HEK293 (cell line): ENCODE results near the gene ZNHIT1.

ENCODE experiments used
- CTCF ChIP-seq: fragments of 450-650 bp; formaldehyde crosslinking; IDR thresholded peaks from 2 replicates; pipeline ENCODE4 v1.5.1; 2016; ENCODE audit warnings: missing biosample characterization, missing genetic modification characterization
- ELK4 ChIP-seq: IDR thresholded peaks from 2 replicates; pipeline ENCODE4 v1.6.1; 2011; ENCODE audit warnings: mild to moderate bottlenecking, low read depth, low read length, borderline replicate concordance
- GLIS2 ChIP-seq: fragments of 450-650 bp; formaldehyde crosslinking; IDR thresholded peaks from 2 replicates; pipeline ENCODE4 v1.5.1; 2016; ENCODE audit warnings: missing biosample characterization, missing genetic modification characterization
- REST ChIP-seq: fragments of 450-650 bp; formaldehyde crosslinking; IDR thresholded peaks from 2 replicates; pipeline ENCODE4 v1.5.1; 2016; ENCODE audit warnings: missing biosample characterization, missing genetic modification characterization
- ZFP69B ChIP-seq: fragments of 450-650 bp; formaldehyde crosslinking; IDR thresholded peaks from 2 replicates; pipeline ENCODE4 v1.5.1; 2016; ENCODE audit warnings: missing biosample characterization, missing genetic modification characterization
- ZNF10 ChIP-seq: fragments of 450-650 bp; formaldehyde crosslinking; IDR thresholded peaks from 2 replicates; pipeline ENCODE4 v1.5.1; 2017; ENCODE audit warnings: missing biosample characterization, missing genetic modification characterization
- ZNF202 ChIP-seq: fragments of 450-650 bp; formaldehyde crosslinking; IDR thresholded peaks from 2 replicates; pipeline ENCODE4 v1.5.1; 2016; ENCODE audit warnings: missing biosample characterization, missing genetic modification characterization, borderline replicate concordance
- ZNF350 ChIP-seq: fragments of 450-650 bp; formaldehyde crosslinking; IDR thresholded peaks from 2 replicates; pipeline ENCODE4 v1.5.0; 2017; ENCODE audit warnings: missing biosample characterization, mild to moderate bottlenecking, missing genetic modification characterization
- ZNF530 ChIP-seq: fragments of 450-650 bp; formaldehyde crosslinking; IDR thresholded peaks from 2 replicates; pipeline ENCODE4 v1.5.1; 2016; ENCODE audit warnings: low read depth, missing biosample characterization, missing genetic modification characterization
- ZNF600 ChIP-seq: fragments of 450-650 bp; formaldehyde crosslinking; IDR thresholded peaks from 2 replicates; pipeline ENCODE4 v1.5.1; 2016; ENCODE audit warnings: missing biosample characterization, missing genetic modification characterization
- ZNF677 ChIP-seq: fragments of 450-650 bp; IDR thresholded peaks from 2 replicates; pipeline ENCODE4 v1.5.0; 2018; ENCODE audit warnings: missing biosample characterization, mild to moderate bottlenecking, missing genetic modification characterization, moderate library complexity
- ZNF776 ChIP-seq: fragments of 450-650 bp; formaldehyde crosslinking; IDR thresholded peaks from 2 replicates; pipeline ENCODE4 v1.5.0; 2017; ENCODE audit warnings: missing biosample characterization, missing genetic modification characterization, borderline replicate concordance
- ZNF792 ChIP-seq: fragments of 450-650 bp; formaldehyde crosslinking; IDR thresholded peaks from 2 replicates; pipeline ENCODE4 v1.5.1; 2016; ENCODE audit warnings: missing biosample characterization, missing genetic modification characterization
- TF ChIP-seq, protein P1 (sequence below): fragments of 450-650 bp; formaldehyde crosslinking; IDR thresholded peaks from 2 replicates; pipeline ENCODE4 v1.5.1; 2016; ENCODE audit warnings: missing biosample characterization, missing genetic modification characterization

GRCh38 chr7:101177644-101178043 lies 40.3 kb upstream of the ZNHIT1 start:
- TF ChIP-seq, protein P1, sequence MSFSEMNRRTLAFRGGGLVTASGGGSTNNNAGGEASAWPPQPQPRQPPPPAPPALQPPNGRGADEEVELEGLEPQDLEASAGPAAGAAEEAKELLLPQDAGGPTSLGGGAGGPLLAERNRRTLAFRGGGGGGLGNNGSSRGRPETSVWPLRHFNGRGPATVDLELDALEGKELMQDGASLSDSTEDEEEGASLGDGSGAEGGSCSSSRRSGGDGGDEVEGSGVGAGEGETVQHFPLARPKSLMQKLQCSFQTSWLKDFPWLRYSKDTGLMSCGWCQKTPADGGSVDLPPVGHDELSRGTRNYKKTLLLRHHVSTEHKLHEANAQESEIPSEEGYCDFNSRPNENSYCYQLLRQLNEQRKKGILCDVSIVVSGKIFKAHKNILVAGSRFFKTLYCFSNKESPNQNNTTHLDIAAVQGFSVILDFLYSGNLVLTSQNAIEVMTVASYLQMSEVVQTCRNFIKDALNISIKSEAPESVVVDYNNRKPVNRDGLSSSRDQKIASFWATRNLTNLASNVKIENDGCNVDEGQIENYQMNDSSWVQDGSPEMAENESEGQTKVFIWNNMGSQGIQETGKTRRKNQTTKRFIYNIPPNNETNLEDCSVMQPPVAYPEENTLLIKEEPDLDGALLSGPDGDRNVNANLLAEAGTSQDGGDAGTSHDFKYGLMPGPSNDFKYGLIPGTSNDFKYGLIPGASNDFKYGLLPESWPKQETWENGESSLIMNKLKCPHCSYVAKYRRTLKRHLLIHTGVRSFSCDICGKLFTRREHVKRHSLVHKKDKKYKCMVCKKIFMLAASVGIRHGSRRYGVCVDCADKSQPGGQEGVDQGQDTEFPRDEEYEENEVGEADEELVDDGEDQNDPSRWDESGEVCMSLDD (tag by site-specific recombination) = no peak
- TF ChIP-seq ZNF202 (tag by site-specific recombination) = no peak
- no peak for TF ChIP-seq ZNF530 (tag by site-specific recombination)
- TF ChIP-seq GLIS2 (tag by site-specific recombination) = no peak
- TF ChIP-seq ZNF600 (tag by site-specific recombination) = no peak
- no peak for TF ChIP-seq ZFP69B (tag by site-specific recombination)
- no peak for TF ChIP-seq CTCF (tag by site-specific recombination)
- TF ChIP-seq ZNF776 (tag by site-specific recombination) = no peak
- TF ChIP-seq REST (tag by site-specific recombination) = no peak
- TF ChIP-seq ZNF677 (tag by site-specific recombination) = no peak
- TF ChIP-seq ELK4 = no peak
- no peak for TF ChIP-seq ZNF350 (tag by site-specific recombination)
- no peak for TF ChIP-seq ZNF10
- no peak for TF ChIP-seq ZNF792 (tag by site-specific recombination)
